Measurements from ENCODE around the gene UBASH3B.
A peak's percentile ranks its signal among the peaks of the same experiment; 100 is the strongest.

UBASH3B gene

DNA sequence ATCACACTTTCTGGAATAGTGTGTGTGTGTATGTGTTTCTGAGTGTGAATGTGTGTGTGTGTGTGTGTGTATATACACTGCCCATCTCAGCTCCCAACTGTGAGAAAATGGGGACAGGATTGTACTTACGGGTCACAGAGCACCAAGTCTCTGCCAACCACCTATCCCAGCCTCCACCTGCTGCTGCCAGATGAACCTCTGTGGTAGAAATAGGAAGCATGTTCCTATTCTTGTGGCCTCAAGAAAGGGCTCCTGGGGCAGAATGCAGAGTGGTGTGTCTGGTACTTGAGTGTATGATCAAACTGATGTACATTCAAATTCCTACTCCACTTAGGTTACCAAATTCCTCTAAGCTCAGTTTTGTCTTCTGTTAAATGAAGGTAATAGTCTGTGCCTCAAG lies 14.6 kb downstream of the UBASH3B start:
- no peak overlapping the region for H3K4me3 ChIP-seq (ENCODE audit: low read length)
- peak; percentile 87 for DNase-seq (ENCODE audit: low read depth, low spot score)

DNA sequence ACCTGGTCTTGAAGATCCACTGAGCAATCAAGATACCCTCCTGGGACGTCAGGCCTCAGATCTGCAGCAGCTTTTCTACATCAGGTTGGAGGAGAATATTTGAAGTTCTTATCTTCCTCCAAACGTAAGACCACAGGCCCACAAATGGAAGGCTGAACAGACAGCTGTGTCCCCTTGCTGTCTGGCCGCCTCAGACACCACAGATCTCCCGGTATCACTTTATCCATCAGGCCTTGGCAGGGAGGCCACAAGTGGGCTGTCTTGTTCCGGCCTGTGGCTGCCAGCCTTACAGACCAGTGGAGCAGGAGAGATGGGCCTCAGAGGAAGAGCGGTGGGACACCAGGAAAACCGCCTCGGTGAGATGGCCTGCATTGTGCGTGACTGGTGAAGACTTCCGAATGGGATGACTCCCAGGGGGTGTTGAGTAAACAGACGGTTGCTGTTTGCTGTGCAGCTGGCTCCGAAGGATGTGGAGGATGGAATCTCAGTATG lies 15.9 kb downstream of the UBASH3B start:
- no peak overlapping the region for H3K4me3 ChIP-seq (ENCODE audit: low read length)

DNA sequence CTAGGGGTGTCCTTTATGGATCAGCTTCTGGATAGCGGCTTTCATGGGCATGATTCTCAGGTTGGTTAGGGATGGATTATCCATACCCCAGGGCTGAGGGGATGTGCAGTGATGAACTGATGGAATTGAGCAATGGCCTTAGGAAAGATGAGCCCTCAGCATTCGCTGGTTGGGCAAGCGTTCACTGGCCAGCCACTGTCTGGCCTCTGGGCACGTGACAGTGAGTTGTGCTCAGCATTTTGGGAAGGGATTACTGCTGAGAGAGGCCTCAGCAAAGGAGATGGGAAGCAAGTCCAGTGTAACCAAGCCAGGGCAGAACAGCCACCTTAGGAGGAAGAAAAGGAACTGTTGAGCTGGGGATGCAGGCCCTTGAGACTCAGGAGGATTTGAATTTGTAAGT lies 17.4 kb downstream of the UBASH3B start:
- H3K4me3 ChIP-seq (ENCODE audit: low read length) = no peak overlapping the region
- DNase-seq (ENCODE audit: low read depth, low spot score) = no peak

More for the DNA sequence above, 15.9 kb downstream of the UBASH3B start:
- DNase-seq (ENCODE audit: low read depth, low spot score) = peak; percentile 97

DNA sequence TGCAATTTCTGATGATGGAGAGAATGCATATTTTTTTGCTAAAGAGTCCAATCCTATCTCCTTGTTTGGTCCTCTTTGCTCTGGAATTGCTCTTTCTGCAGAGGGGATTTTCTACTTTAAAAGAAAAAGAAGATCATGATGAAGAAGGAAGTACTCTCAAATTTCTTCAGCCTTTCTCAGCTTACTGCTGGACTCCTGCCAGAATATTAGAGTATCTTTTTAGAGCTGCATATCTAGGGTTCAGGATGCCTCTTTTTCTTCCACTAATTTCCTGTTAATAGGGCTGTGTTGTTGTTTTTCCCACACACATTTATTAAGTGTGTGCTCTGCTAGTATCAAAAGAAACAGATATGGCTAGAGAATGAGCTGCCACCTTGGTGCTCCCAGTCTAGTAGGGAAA lies 18.2 kb downstream of the UBASH3B start:
- no peak overlapping the region for H3K4me3 ChIP-seq (ENCODE audit: low read length)

DNA sequence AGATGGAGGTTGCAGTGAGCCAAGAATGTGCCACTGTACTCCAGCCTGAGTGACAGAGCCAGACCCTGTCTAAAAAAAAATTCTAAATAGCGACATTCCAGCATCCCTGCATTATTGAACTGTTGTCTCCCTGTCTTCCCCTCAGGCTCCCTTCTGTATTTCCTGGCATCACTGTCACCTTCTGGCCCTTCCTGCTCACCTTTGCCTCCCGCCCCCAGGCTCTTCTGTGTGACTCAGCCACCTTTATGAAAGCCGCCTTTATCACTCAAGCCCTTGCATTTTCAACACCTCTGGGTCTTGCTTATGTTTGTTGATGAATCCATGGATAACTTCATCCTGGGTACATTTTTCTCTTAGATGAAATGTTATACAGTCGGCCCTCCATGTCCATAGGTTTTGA lies 21.1 kb downstream of the UBASH3B start:
- H3K4me3 ChIP-seq (ENCODE audit: low read length) = no peak overlapping the region
- no peak for DNase-seq (ENCODE audit: low read depth, low spot score)

More for the DNA sequence above, 18.2 kb downstream of the UBASH3B start:
- DNase-seq (ENCODE audit: low read depth, low spot score) = no peak

DNA sequence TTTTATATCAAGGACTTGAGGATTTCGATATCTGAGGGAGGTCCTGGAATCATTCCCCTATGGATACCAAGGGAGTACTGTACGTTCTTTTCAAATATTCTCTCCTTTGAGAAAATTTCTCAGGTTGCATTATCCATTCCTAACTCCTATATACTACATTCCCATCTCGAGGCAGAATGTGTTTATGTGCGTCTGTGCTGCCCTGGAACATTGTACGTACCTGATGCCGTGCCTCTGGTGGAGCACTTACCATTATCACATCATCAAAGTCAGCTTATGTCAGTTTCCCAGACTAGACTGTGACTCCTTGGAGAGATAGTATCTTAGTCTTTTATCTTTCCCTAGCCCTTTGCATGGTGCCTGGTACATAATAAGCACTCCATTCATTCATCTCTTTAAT lies 21.7 kb downstream of the UBASH3B start:
- DNase-seq (ENCODE audit: low read depth, low spot score) = no peak
- no peak overlapping the region for H3K4me3 ChIP-seq (ENCODE audit: low read length)

DNA sequence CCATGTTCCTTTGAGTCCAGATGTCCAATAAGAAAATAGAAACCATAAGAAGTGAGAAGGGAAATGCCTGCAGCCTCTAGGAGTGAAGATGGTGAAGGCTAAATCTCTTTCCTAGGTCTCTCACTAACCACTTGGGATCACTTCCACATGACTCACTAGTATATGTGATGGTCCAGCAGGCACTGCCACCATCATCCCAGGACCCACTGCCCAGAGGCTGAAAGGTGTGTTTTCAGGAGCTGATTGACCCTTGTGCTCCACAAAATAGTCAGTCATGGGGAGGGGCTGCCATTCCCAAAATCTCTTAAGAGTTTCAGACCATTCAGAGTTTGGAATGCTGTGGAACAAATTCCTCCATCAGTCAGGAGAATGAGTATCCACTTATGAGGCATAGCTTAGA lies 22.9 kb downstream of the UBASH3B start:
- no peak overlapping the region for H3K4me3 ChIP-seq (ENCODE audit: low read length)
- DNase-seq (ENCODE audit: low read depth, low spot score) = no peak

DNA sequence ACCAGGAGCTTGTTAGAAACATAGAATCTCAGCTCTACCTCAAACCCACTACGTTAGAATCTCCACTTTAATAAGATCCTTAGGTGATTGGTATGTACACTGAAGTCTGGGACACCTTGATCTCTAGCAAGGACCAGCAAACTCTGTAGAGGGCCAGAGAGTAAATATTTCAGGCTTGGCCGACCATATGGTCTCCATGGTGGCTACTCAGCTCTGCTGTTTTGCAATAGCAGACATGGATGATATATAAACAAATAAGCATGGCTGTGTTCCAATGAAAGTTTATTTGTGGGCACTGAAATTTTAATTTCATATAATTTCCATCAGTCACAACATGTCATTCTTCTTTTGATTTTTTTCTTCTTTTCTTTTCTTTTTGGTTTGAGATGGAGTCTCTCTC lies 23.9 kb downstream of the UBASH3B start:
- DNase-seq (ENCODE audit: low read depth, low spot score) = no peak

DNA sequence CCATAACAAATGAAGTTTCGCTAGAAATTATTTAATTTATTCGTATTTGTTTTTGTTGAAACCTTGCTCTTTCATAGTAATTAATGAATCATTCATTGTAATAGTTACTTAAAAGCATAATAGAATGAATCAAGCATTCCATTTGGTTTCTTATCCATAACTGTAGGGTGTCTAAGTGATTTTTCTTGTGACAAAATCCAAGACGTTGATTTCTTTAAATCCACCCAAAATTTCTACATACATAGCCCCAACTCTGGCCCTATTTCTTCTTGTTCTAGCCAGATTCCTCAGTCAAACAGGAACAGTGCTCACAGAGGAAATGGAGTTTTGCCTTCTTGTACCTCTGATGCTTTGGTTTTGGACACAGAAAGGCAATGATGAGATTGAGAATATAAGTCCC lies 25.5 kb downstream of the UBASH3B start:
- no peak for DNase-seq (ENCODE audit: low read depth, low spot score)
- no peak overlapping the region for H3K4me3 ChIP-seq (ENCODE audit: low read length)

More for the DNA sequence above, 23.9 kb downstream of the UBASH3B start:
- H3K4me3 ChIP-seq (ENCODE audit: low read length) = no peak overlapping the region

DNA sequence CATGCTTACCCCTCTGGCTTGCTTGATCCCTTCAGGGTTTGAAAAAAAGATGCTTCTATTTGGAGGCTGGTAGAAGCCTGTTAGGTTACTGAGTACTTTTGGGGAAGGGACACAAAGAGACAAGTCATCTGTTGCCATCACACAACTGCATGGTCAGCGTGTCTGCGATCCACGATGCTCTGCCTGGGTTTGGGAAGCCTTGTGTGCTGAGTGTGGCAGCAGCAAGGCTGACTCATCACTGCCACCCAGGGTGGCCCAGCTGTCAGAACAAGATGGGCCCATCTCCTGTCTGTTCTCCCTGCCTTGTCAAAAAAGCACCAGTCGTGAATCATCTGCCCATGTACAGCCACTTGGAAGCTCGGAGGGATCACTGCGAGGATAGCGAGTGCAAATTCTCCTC lies 26.2 kb downstream of the UBASH3B start:
- H3K4me3 ChIP-seq (ENCODE audit: low read length) = no peak overlapping the region
- DNase-seq (ENCODE audit: low read depth, low spot score) = no peak

DNA sequence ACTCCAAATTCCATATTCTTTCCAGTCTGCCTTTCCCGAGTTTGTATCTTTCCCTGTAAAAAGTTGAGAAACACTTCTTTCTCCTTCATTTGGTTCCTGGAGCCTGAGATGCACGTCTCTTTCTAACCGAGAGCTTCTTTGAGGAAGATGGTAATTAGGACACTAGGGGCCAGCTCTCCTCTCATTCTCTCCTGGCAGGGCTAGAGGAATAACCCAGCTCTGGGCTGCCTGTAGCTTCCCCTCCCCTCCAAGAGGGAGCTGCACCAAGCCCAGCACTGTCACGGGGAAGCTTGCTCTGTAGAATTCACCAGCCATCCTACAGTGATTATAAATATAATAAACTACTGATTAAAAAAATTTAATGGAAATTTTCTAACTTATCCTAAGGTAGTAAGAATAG lies 26.9 kb downstream of the UBASH3B start:
- no peak overlapping the region for H3K4me3 ChIP-seq (ENCODE audit: low read length)
- DNase-seq (ENCODE audit: low read depth, low spot score) = no peak

DNA sequence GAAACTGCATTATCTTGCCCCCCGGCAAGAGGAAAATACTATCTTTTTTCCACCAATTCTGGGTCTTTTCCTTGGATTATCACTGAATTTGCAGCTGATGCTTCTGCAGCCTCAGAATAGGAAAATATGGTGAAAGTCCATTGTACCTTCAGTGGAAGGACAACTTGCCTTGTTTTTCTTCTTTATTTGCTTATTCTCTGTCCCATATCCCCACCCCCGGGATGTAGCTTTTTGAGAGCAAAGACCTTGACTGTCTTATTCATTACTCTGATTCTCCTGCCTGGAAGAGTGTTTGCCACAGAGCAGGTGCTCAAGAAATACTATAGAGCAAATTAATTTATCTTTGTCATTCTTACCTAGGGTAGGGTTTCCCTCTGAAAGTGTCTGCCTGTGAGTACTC lies 29.5 kb downstream of the UBASH3B start:
- no peak for DNase-seq (ENCODE audit: low read depth, low spot score)
- no peak overlapping the region for H3K4me3 ChIP-seq (ENCODE audit: low read length)

DNA sequence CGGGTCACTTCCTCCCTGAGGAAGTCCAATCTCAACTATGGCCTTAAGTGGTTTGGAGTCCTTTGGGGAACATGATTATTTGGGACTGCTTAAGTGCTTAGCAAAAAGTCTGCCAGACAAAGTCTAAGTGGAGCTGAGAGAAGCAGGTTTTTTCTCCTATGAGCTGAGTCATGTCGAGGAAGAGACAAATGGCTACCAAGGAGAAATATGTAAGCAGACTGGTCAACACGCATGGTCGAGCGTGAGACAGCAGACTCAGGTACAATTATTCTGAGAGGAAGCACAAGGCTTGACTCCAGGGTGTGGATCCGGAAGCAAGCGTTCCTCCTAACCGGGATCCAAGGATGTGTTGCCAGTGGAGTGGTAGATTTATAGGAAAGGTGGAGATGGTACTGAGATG lies 30.6 kb downstream of the UBASH3B start:
- H3K4me3 ChIP-seq (ENCODE audit: low read length) = no peak overlapping the region
- no peak for DNase-seq (ENCODE audit: low read depth, low spot score)

DNA sequence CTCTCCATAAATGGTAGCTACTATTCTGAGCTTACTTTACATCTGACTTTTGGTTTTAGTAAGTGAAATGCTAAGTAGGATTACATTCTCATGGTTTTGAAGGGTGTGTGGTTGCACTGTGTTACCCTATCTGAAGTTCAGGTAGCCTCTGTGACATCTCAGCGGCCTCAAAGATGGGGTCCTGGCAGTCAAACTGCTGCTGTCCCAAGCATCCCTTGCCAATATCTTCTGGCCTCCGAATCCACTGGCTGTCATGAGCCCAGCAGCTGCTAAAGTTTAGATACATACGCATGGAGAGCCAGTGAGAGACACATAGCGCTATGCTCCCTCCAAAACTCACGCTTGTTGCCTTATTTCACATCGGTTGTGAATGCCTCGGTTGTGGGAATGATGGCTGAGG lies 34.9 kb downstream of the UBASH3B start:
- DNase-seq (ENCODE audit: low read depth, low spot score) = no peak
- H3K4me3 ChIP-seq (ENCODE audit: low read length) = no peak overlapping the region

DNA sequence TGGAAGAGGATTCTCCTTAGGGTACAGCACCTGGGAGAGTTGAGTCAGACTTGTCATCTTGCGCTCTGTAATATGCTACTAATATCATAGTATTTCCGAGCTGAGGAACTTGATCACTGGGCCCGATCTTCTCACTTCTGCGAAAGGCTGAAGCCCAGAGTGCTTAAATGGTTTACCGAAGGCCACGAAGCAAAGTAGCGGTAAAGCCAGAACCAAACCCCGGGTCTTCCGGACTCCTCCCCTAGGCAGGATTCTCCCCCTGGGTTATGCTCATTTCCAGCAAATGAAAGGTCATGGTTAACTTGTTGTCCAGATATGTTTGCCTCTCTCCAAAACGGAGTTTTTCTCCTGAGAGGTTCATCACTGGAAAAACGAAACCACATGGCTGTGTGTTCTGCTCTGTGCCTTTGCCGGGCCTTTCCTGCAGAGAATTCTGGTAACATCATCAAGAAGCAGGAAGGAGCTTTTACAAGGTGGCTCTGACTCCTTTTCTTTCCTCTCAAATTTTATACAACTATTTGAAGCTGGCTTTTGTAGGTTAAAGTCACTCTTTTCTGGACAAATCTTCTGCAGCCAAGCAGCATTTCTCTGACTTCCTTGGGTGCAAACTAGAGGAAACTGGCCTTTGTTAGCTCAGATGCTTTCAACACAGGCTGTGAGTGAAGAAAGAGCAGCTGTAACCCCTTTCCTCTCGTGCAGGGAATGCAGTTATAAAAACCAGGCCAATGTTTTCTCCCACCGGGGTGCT lies 35.5 kb downstream of the UBASH3B start:
- peak; percentile 64 for DNase-seq (ENCODE audit: low read depth, low spot score)
- H3K4me3 ChIP-seq (ENCODE audit: low read length) = peak overlapping the region; percentile 4; the same call in 1 of the 2 replicates

DNA sequence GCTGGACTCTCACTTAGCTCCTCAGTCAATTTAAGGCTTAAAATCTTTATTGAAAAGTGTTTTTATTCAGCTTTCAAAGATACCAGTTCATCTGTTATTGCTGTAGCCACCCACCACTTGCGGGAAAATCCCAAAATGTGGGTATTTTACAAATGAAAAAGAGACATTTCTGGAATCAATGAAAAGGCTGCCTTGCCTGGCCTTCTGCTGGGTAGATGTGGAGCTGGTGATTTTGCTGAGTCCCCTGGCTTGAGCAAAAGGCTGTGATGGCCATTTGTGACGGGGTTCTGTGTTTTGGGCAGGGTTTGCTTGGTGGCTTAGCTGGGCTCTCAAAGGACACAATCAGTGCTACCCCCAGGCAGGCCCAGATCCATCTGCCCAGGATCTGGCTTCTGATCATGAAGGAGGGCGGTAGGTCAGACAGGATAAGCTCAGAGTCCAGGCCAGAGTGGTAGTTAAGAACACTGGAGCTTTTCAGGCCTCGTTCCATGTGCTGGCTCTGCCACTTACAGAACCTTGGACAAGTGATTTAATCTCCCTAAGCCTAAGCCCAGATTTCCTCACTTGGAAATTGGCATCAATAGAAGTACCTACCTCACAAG lies 36.1 kb downstream of the UBASH3B start:
- no peak for DNase-seq (ENCODE audit: low read depth, low spot score)
- H3K4me3 ChIP-seq (ENCODE audit: low read length) = no peak overlapping the region

DNA sequence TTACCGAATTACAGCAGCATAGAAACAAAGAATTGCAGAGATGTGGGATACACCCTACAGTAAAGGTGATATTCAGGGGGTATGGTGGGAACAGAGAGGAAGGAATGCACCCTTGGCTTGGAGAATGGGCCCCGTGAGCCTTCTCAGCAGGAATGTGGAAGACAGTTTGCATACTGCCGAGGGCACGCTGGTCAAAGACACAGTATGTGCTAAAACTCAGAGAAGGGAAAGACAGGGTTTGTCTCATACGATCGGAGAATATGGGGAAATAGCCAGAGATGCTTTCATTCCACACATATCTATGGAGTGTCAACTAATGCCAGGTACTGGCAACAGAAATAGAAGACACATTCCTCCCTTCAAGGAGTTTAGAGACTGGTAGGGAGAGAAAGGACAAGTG lies 36.9 kb downstream of the UBASH3B start:
- DNase-seq (ENCODE audit: low read depth, low spot score) = no peak
- H3K4me3 ChIP-seq (ENCODE audit: low read length) = no peak overlapping the region

DNA sequence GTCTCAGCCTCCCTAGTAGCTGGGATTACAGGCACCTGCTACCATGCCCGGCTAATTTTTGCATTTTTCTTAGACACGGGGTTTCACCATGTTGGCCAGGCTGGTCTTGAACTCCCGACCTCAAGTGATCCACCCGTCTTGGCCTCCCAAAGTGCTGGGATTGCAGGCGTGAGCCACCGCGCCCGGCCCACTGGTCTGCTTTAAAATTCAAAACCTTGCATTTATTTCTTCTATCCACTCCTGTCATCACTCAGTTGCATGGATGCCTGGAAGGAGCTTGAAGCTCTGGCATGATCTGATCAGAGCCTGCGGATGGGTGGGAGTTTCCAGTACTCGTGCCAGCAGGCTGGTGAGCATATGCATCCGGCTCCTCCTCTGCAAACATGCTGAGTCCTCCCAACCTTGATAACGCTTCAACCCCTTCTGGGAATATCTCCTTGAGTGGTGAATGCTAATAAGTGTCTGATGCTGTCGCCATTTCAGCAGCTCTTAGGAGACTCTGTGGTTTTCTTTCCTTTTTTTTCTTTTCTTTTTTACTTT lies 39.6 kb downstream of the UBASH3B start:
- H3K4me3 ChIP-seq (ENCODE audit: low read length) = no peak overlapping the region
- no peak for DNase-seq (ENCODE audit: low read depth, low spot score)

DNA sequence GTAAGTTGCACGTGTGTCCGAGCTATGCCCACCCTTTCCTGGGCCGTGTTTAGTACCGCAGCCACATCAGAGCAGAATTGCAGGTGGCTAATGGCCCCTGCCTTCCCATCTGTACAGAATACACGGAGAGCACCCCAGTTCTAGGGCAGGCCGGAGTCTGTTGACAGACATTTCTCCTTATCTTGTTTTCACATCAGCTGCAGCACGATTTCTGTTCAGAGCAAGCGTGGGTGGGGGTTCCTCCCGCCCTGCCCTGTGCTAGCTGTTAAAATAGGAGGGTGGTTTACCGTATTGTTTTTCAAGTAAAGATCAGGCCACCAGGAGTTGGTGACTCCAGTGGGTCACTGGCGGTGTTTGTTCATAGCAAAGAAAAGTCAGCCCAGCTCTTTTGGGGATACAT lies 41.1 kb downstream of the UBASH3B start:
- H3K4me3 ChIP-seq (ENCODE audit: low read length) = peak overlapping the region; percentile 41
- peak; percentile 88 for DNase-seq (ENCODE audit: low read depth, low spot score)

DNA sequence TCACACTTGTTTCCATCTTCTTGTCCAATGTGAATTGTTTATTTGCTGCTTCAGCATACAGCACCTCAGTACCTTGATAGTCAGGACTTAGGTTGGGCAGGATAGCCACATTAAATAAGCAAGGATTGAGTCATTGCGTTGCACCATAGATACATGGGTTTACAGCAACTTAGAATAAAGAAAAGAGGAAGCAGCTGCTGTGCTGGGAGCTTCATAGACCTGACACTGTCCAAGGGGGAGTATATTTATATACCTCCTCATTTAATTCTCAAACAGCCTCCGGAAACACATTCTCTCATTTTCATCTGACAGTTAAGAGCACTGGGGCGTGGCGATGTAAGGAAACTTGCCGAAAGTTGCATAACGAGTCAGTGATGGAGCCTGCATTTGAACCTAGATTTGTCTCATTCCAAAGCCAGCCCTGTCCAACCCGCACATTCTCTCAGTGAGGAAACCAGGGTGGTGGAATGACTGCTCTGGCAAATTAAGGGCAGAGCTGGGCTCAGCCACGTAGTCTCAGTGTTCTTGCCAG lies 42.2 kb downstream of the UBASH3B start:
- peak overlapping the region; percentile 41 for H3K4me3 ChIP-seq (ENCODE audit: low read length)
- peak; percentile 94 for DNase-seq (ENCODE audit: low read depth, low spot score)
